H9 (cell line): ENCODE results near the gene ORC1. TPM values are rescaled to one million over a fixed set of nuclear protein-coding genes. Genes with fewer than 3 reads are reported as not detected.

Source experiments
- DNase-seq: peaks from one replicate; pipeline ENCODE4 v3.0.0-alpha.2; 2017
- H2AFZ ChIP-seq: one replicate; pipeline ENCODE4 v1.6.1; 2013; ENCODE audit warnings: mild to moderate bottlenecking, low read length, control low read depth, moderate library complexity
- H2AK5ac ChIP-seq: 2 replicates; pipeline ENCODE4 v1.6.1; 2013; ENCODE audit warnings: low read length, control low read depth, mixed read lengths; ENCODE audit not compliant: insufficient read length
- H2BK120ac ChIP-seq: one replicate; pipeline ENCODE4 v1.6.1; 2013; ENCODE audit warnings: low read depth, mild to moderate bottlenecking, low read length, control low read depth, inconsistent platforms; ENCODE audit not compliant: poor library complexity, severe bottlenecking
- H2BK12ac ChIP-seq: 2 replicates; pipeline ENCODE4 v1.6.1; 2013; ENCODE audit warnings: low read length, control low read depth, mixed read lengths, low read depth; ENCODE audit not compliant: insufficient read length
- H2BK15ac ChIP-seq: 2 replicates; pipeline ENCODE4 v1.6.1; 2013; ENCODE audit warnings: low read depth, low read length, control low read depth
- H2BK20ac ChIP-seq: one replicate; pipeline ENCODE4 v1.6.1; 2013; ENCODE audit warnings: low read depth, mild to moderate bottlenecking, low read length, control low read depth, inconsistent platforms; ENCODE audit not compliant: poor library complexity, severe bottlenecking
- H2BK5ac ChIP-seq: 2 replicates; pipeline ENCODE4 v1.6.1; 2013; ENCODE audit warnings: low read length, control low read depth, mixed read lengths; ENCODE audit not compliant: insufficient read length
- H3K14ac ChIP-seq: 2 replicates; pipeline ENCODE4 v1.6.1; 2013; ENCODE audit warnings: low read length, control low read depth; ENCODE audit not compliant: insufficient read depth
- H3K18ac ChIP-seq: 2 replicates; pipeline ENCODE4 v1.6.1; 2013; ENCODE audit warnings: low read depth, mild to moderate bottlenecking, mixed read lengths, low read length, control low read depth; ENCODE audit not compliant: insufficient read length
- H3K23ac ChIP-seq: 2 replicates; pipeline ENCODE4 v1.6.1; 2013; ENCODE audit warnings: low read length, control low read depth, mixed read lengths, low read depth; ENCODE audit not compliant: insufficient read length
- H3K23me2 ChIP-seq: 2 replicates; pipeline ENCODE4 v1.6.1; 2013; ENCODE audit warnings: low read depth, mild to moderate bottlenecking, mixed read lengths, low read length, control low read depth; ENCODE audit not compliant: insufficient read length, poor library complexity, severe bottlenecking
- H3K27ac ChIP-seq: 2 replicates; pipeline ENCODE4 v1.5.1; 2013; ENCODE audit warnings: low read length, control low read depth, mixed read lengths, low read depth; ENCODE audit not compliant: insufficient read length
- H3K27me3 ChIP-seq: 2 replicates; pipeline ENCODE4 v1.6.1; 2013; ENCODE audit warnings: low read length, control low read depth, inconsistent platforms; ENCODE audit not compliant: insufficient read depth
- H3K4ac ChIP-seq: 2 replicates; pipeline ENCODE4 v1.6.1; 2013; ENCODE audit warnings: low read depth, mild to moderate bottlenecking, control low read depth, inconsistent platforms, low read length, moderate library complexity
- H3K4me1 ChIP-seq: 2 replicates; pipeline ENCODE4 v1.6.1; 2013; ENCODE audit warnings: low read length, control low read depth, inconsistent platforms; ENCODE audit not compliant: insufficient read depth
- H3K4me2 ChIP-seq: 2 replicates; pipeline ENCODE4 v1.6.1; 2013; ENCODE audit warnings: low read length, control low read depth, mixed read lengths; ENCODE audit not compliant: insufficient read length, insufficient read depth
- H3K56ac ChIP-seq: 2 replicates; pipeline ENCODE4 v1.6.1; 2013; ENCODE audit warnings: low read depth, mild to moderate bottlenecking, mixed read lengths, low read length, control low read depth; ENCODE audit not compliant: insufficient read length
- H3K79me1 ChIP-seq: 2 replicates; pipeline ENCODE4 v1.6.1; 2013; ENCODE audit warnings: low read depth, mild to moderate bottlenecking, moderate library complexity, low read length, control low read depth, inconsistent platforms; ENCODE audit not compliant: insufficient read depth, poor library complexity, severe bottlenecking
- H3K79me2 ChIP-seq: 2 replicates; pipeline ENCODE4 v1.6.1; 2013; ENCODE audit warnings: low read length, control low read depth, inconsistent platforms; ENCODE audit not compliant: insufficient read depth
- H3K9ac ChIP-seq: 2 replicates; pipeline ENCODE4 v1.6.1; 2013; ENCODE audit warnings: low read length, control low read depth, mixed read lengths; ENCODE audit not compliant: insufficient read length; ENCODE audit errors: extremely low read depth
- H3K9me3 ChIP-seq: one replicate; pipeline ENCODE4 v1.6.1; 2013; ENCODE audit warnings: low read depth, low read length, inconsistent platforms; ENCODE audit not compliant: control insufficient read depth
- H3T11ph ChIP-seq: one replicate; pipeline ENCODE4 v1.6.1; 2013; ENCODE audit warnings: mild to moderate bottlenecking, low read length, control low read depth, inconsistent platforms
- H4K20me1 ChIP-seq: one replicate; pipeline ENCODE4 v1.6.1; 2013; ENCODE audit not compliant: control insufficient read depth, insufficient read length, insufficient read depth
- H4K5ac ChIP-seq: 2 replicates; pipeline ENCODE4 v1.6.1; 2013; ENCODE audit warnings: low read depth, mild to moderate bottlenecking, mixed read lengths, low read length, control low read depth; ENCODE audit not compliant: insufficient read length
- H4K8ac ChIP-seq: replicated peaks from 2 replicates; pipeline ENCODE4 v1.6.1; 2013; ENCODE audit warnings: low read length, control low read depth, mixed read lengths, low read depth; ENCODE audit not compliant: insufficient read length
- H4K91ac ChIP-seq: 2 replicates; pipeline ENCODE4 v1.6.1; 2013; ENCODE audit warnings: low read depth, mild to moderate bottlenecking, moderate library complexity, mixed read lengths, low read length, control low read depth; ENCODE audit not compliant: insufficient read length
- H3K27ac Mint-ChIP-seq, 3 experiments: 2 replicates in 2 of 3; 3 replicates in 1 of 3; pipeline ENCODE4 v1.8.0; 2020 to 2021; ENCODE audit warnings: mixed read lengths in 3 of 3, mild to moderate bottlenecking in 1 of 3, moderate library complexity in 1 of 3
- H3K27me3 Mint-ChIP-seq: 2 replicates; pipeline ENCODE4 v1.8.0; 2021; ENCODE audit warnings: low read depth, mild to moderate bottlenecking, moderate library complexity, mixed read lengths
- H3K36me3 Mint-ChIP-seq, 3 experiments: 2 replicates in 2 of 3; 3 replicates in 1 of 3; pipeline ENCODE4 v1.8.0; 2020 to 2021; ENCODE audit warnings: low read depth in 3 of 3, mixed read lengths in 3 of 3; ENCODE audit not compliant: insufficient read depth in 1 of 3
- H3K4me1 Mint-ChIP-seq, 2 experiments: 2 replicates each; pipeline ENCODE4 v1.8.0; 2020; ENCODE audit warnings: mixed read lengths in 2 of 2
- H3K4me3 Mint-ChIP-seq, 2 experiments: 2 replicates in 1 of 2; 3 replicates in 1 of 2; pipeline ENCODE4 v1.8.0; 2020 to 2021; ENCODE audit warnings: mild to moderate bottlenecking in 2 of 2, mixed read lengths in 2 of 2, moderate library complexity in 1 of 2
- H3K9me3 Mint-ChIP-seq, 2 experiments: 2 replicates in 1 of 2; 3 replicates in 1 of 2; pipeline ENCODE4 v1.8.0; 2020; ENCODE audit warnings: mild to moderate bottlenecking in 2 of 2, mixed read lengths in 2 of 2, moderate library complexity in 1 of 2
- WGBS: extraction: QIAGEN DNeasy Blood & Tissue Kit; methylation state at CpG from one replicate; pipeline ENCODE4 v1.1.7; 2013; ENCODE audit warnings: missing lambda C conversion rate, low lambda C conversion rate, mixed read lengths; ENCODE audit not compliant: insufficient read length; ENCODE audit errors: extremely low coverage; 5-methylcytosine and 5-hydroxymethylcytosine counted together
- total RNA-seq: library from RNA; stranded (reverse); gene quantifications from 2 replicates; pipeline ENCODE4 v1.2.1, GENCODE V29; 2021
- TF ChIP-seq, protein P1 (sequence below): fragments of 200-600 bp; sonication (generic); conservative IDR thresholded peaks from 3 replicates; pipeline ENCODE4 v1.8.0; 2021; ENCODE audit warnings: antibody characterized with exemption, mild to moderate bottlenecking

ORC1 gene
- total RNA-seq, 1 experiment from 2014 or later = 46.4 TPM

DNA sequence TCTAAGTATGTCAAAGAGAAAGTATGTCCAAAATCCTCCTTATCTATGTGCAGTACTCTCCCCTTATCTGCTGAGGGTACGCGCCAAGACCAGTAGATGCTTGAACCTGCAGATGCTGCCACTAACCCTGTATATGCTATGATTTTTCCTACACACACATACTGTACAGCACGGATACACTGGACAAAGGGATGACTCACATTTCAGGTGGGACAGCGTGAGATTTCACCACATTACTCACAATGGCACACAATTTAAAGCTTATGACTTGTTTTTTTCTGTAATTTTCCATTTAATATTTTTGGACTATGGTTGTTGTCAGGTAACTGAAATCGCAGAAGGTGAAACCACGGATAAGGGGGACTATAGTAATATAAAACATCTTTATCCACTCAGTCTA, 4.1 kb downstream of the ORC1 start:
- Histone ChIP-seq H2BK20ac (no peak overlapping the region), H4K91ac (no peak overlapping the region), H4K5ac (no peak overlapping the region), H3K79me2 (peaks cover 11% of the 10 kb centered on the region; the same call in 1 of the 2 replicates), H4K8ac (no peak overlapping the region), H3K18ac (no peak overlapping the region), H4K20me1 (no peaks in the 10 kb centered on the region), H2BK15ac (no peak overlapping the region), H3K79me1 (peaks cover 2% of the 10 kb centered on the region), H3K4me2 (no peak overlapping the region), H3K9me3 (no peaks in the 10 kb centered on the region), H3K23me2 (peaks cover 5% of the 10 kb centered on the region), H3K4ac (no peak overlapping the region), H3K27me3 (no peaks in the 10 kb centered on the region), H2BK12ac (no peak overlapping the region), H2AFZ (no peak overlapping the region), H3K23ac (no peak overlapping the region), H3K14ac (no peak overlapping the region), H3T11ph (no peak overlapping the region), H2AK5ac (no peak overlapping the region), H3K27ac (no peak overlapping the region), H2BK5ac (no peak overlapping the region), H3K56ac (no peak overlapping the region), H3K4me1 (no peaks in the 10 kb centered on the region), H3K9ac (no peak overlapping the region), H2BK120ac (no peak overlapping the region)
- Mint-ChIP-seq H3K4me3 (no peak overlapping the region), H3K27me3 (no peaks in the 10 kb centered on the region), H3K36me3 (peaks cover 42 to 69% (median 63%) of the 10 kb centered on the region in 3 experiments), H3K9me3 (no peaks in the 10 kb centered on the region; a peak in 1 of 5 replicates), H3K27ac (no peak overlapping the region), H3K4me1 (peaks cover 14 to 16% of the 10 kb centered on the region in 2 experiments)
- no CpG with 5 or more reads among the region's 6 CpGs for WGBS
- DNase-seq = no peak
- TF ChIP-seq, protein P1, sequence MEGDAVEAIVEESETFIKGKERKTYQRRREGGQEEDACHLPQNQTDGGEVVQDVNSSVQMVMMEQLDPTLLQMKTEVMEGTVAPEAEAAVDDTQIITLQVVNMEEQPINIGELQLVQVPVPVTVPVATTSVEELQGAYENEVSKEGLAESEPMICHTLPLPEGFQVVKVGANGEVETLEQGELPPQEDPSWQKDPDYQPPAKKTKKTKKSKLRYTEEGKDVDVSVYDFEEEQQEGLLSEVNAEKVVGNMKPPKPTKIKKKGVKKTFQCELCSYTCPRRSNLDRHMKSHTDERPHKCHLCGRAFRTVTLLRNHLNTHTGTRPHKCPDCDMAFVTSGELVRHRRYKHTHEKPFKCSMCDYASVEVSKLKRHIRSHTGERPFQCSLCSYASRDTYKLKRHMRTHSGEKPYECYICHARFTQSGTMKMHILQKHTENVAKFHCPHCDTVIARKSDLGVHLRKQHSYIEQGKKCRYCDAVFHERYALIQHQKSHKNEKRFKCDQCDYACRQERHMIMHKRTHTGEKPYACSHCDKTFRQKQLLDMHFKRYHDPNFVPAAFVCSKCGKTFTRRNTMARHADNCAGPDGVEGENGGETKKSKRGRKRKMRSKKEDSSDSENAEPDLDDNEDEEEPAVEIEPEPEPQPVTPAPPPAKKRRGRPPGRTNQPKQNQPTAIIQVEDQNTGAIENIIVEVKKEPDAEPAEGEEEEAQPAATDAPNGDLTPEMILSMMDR = no peak
